Pulmonary artery endothelial cell (primary cell): ENCODE results near the gene LRPAP1. TPM values are rescaled to one million over a fixed set of nuclear protein-coding genes. Genes with fewer than 3 reads are reported as not detected.

Experiments used
- DNase-seq: peaks from one replicate; pipeline ENCODE4 v3.0.0-alpha.2; 2011; ENCODE audit warnings: low read depth, low spot score
- total RNA-seq: library from RNA; depleted of rRNA; stranded (reverse); fragments of >200 nt; gene quantifications from 2 replicates; pipeline ENCODE4 v1.2.3, GENCODE V29; 2014

LRPAP1 gene
- total RNA-seq, 1 donor from 2014 or later: 156 TPM

DNA sequence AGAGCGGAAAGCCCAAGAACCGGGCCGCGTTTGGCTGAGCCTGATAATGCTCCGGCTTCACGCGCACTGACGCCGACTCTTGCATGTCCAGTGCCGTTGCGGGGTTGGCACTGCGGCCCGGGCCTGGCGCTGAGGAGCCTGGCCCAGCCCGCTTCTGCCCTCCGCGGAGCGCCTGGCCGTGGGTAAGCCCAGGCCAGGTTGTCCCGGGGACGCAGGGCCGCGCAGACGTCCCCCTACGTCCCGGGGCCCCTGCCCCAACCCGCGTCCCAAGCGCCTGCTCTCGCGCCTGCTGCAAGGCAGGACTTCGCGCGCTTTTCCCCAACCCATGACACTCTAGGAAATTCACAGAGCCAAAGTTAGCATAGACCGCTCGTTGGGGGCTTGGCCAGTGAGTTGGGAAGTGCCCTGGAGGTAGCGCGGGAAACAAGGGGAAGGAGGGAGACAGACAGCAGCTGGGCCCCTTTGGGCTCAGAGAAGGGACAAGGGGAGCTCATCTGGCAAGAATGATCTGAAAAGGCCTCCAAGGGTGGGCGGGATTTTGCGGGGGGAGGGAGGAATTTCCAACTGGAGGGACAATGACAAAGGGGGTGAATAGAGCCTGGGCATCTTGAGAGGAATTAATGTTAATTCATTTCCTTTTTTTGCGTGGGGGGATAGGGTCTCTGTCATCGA is 665 bp upstream of the LRPAP1 start:
- DNase-seq: no peak

DNA sequence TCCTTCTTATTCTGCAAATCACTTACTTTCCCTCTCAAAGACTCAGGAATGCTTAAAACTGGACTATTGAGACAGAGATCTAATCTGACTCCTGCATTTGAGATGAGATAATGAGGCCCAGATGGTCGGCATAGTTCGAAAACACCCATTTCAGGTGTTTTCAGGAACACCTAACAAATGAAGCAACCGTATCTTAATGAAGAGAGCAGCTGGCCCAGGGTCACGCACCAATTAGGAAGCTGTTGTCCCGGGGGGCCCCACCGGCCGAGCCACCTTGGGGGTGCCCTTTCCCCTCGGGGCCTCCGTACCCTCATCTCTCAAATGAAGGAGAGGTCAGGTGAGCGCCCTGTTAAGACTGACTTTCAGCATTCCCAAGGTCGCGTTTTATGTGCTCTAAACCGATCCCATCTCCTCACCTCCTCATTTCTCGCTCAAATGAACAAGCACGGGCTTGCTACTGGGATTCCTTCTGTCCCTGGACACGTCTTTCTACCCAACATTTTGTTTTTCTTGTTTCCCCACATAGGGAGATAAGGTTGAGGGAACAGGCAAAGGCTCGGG is 824 bp downstream of the LRPAP1 start:
- DNase-seq: no peak

GRCh38 chr4:3530663-3531254 is 1.5 kb downstream of the LRPAP1 start:
- DNase-seq: no peak

GRCh38 chr4:3530051-3530450 is 2.2 kb downstream of the LRPAP1 start:
- no peak for DNase-seq

GRCh38 chr4:3529363-3529762 is 2.9 kb downstream of the LRPAP1 start:
- no peak for DNase-seq

- no peak for DNase-seq
Measured at GRCh38 chr4:3527914-3528876, 4.0 kb downstream of the LRPAP1 start.

DNA sequence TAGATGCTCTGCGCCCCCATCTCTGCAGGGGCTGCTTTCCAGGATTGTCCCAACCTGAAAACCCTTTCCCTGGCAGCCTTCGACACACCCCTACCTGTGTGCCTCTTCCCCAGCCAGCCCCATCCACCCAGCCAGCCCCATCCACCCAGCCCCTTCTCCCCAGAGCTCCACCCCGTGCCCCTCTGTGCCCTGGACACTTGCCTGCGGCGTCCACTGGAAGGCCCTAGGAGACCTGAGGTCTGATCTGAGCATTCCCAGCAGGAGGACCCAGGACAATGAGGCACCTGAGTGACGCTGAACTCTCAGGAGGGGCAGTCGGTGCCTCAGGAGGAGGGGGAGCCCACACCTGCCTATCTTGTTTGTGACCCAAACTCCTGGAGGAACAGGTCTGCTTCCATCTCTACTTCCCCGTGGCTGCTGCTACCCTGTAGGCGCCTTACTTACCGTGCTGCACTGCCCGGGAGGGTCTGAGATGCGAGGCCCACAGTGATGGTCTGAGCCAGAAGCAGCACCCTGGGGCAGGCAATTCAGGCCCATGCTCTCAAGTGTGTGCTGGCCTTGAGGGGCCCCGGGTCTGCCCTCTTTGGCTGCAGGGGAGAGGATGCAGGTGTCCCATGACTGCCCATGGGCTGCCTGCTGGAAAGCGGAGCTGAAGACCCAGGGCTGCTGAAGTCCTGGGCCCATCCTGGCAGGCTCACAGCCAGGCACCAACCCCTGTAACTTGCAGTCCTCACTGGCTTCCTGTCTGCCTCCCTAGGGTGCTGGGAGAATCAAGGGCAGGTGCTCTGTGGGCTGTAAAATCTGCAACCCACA is 4.9 kb downstream of the LRPAP1 start:
- DNase-seq: no peak

DNA sequence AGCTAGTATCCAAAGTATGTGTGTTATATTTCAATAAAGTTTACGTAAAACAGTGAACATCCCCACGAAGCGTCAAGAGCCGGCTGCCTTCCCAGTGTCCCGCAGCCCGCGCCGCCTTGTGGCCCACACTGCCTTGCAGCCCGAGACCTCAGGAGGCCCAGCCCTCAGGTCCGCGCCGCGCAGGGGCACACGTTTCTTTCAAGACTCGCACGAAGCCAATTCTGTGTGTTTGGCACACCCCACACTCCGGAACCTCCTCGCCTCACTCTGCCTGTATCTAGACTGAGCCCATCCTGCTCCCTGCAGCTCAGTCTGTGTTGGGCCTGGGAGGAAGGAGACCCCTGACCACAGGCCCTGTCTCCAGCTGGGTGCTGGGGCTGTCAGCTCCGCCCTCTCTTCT is 5.8 kb downstream of the LRPAP1 start:
- DNase-seq: no peak

DNA sequence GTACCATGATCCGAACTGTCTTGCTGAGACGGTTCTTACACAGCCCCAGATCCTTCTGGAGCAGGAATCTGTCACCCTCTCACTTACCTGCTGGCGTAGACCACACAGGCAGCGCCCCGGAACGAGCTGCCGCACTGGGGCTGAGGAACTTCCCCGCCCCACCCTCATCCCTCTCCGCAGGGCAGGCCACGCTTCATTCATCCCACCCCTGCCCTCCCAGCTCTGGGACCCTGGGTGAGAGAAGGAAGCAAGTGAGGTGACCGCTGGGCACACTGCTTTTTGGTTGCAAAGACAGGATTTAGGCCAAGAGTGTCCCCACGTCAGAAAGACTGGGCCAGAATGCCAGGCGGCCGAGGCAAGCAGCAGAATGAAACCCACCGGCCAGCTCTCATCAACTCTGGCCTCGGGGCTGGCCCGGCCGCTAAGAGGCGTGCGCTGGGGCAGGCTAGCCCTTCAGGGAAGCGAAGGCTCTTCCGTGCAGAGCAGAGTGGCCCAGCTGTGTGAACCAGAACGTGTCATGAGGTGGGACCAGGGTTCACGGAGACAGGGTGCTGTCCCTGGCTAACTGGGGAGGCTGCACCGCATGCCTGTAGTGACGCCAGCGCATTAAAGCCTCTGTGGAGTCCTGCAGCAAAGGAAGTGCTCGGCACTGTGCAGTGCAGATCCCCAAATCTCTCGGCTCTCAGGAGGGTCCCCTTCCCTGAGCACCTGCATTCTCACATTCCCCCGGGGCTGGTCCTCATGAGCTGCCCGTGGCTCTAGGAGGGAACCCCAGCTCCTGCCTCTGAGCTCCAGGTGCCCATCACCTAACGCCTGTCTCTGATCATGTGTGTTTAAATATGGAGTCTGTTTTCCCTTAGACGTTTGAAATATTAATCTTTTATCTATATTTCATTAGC is 6.4 kb downstream of the LRPAP1 start:
- no peak for DNase-seq

GRCh38 chr4:3524920-3525319 is 7.3 kb downstream of the LRPAP1 start:
- no peak for DNase-seq

DNA sequence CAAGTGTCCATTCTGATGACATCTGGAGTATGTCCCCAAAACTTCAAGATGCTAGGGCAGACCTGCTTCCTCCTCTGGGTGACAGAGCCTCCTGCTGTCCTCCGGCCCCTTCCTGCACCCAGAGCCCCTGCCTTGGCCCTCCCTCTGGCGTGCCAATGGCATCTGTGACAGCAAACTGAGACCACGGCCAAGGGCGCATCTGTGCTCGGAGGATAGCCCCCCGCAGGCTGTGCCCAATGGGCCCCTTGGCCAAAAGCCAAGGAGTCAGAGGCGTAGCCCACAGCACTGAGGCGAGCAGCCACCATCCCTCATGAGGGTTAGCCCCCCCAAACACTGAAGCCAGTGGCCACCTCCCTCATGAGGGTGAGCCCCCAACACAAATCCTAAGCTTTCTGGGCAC is 7.9 kb downstream of the LRPAP1 start:
- no peak for DNase-seq

GRCh38 chr4:3523628-3524221 is 8.5 kb downstream of the LRPAP1 start:
- DNase-seq: no peak

DNA sequence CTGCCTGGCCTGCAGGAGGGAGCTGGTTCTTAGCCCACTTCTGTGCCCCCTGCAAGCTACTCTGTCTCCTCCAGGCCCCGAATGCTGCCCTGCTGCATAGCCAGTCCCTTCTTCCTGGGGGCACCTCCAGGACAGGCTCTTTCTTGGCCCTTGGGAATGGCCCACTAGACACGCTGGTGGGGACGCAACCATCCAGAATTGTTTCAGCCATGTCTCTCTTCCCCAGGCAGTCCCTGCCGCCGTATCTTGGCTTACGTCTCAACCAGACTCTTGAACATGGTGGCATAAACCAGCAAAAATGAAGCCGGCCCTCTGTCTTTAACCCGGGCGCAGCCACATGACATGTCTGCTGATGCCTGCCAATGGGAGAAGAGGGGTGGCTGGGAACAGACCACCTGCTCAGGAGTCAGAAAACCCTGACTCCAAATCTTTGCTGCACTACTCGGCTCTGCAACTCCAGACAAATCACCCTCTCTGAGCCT is 9.0 kb downstream of the LRPAP1 start:
- no peak for DNase-seq

DNA sequence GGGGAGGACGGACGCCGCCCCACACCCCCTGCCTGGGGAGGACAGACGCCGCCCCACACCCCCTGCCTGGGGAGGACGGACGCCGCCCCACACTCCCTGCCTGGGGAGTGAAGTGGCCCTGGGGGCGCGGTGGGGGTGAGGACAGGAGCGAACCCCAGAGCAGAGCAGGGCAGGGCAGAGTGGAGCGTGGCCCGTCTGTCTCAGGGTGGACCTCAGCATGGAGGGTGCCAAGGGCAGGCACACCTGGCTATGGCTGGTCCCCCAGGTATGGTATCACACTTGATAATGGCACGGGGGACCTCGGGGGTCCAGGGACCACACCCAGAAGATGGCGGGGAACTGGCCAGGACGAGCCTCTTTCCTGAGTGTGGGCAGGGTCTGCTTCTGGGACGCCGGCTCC is 9.6 kb downstream of the LRPAP1 start:
- DNase-seq: no peak

DNA sequence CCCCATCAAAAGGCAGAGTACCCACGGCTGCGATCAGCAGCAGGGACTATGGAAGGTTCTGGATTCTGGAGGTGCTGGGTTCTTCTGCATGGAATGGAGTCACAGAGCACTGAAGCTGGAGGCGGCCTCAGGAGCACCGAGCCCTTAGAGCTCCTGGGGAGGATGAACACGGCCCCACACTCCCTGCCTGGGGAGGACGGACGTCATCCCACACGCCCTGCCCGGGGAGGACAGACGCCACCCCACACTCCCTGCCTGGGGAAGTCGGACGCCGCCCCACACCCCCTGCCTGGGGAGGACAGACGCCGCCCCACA is 9.9 kb downstream of the LRPAP1 start:
- DNase-seq: no peak

- no peak for DNase-seq
Measured at GRCh38 chr4:3521621-3522325, 10.4 kb downstream of the LRPAP1 start.

DNA sequence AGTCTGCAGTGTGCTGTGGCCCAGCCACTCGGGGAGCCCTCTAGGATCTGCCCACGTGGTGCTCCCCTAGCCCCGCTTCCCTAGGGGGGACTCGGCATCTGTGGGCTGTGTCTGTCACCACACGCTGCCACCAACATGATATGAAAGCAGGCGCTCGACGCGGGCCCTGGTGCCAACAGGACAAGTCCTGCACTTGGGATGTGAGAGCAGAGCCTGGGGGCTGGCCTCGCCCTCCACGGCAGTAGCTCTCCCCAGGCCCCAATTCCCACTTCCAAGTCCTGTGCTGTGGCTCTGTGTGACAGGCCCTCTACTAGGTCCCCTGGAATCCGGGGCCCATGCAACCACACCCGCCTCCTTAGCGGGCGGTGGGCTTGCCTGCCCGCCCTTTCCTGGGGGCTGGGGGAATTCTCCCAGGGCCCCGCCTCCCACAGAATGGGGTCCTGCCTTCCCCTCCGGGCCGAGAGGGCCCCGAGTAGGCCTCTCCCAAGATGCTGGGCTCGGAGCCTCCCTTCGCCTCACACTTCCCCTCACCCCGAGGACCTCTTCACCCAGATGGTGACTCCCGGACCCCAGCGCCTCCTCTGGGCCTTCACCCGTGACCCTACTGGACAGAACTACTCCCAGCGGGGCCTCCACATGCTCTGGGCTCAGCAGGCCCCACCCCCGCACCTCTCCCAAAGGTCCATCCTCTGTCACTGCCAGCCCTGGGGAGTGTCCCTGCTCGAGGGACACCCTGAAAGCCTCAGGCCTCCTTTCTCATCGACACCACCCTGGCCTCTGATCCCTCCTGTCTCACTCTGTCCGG is 11.2 kb downstream of the LRPAP1 start:
- no peak for DNase-seq

DNA sequence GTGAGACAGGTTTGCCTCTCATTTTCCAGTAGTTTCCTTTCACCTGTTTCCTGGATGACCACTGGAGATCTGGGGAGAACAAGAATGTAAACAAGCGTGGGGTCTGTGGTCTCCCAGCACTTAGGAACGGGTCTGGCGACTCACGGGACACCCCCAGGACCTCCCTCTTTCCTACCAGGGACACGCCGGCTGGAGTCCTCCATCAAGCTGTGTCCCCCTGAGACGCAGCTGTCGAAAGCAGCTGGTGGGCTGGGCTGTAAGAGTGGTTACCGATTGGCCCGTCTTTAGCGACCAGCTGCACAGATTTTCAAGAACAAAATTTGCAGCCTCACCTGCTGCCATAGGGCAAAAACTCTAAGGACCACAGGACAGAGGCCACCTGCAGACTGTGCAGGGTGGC is 11.9 kb downstream of the LRPAP1 start:
- DNase-seq: no peak
